ENCODE measurements around the gene MINDY4.

MINDY4 gene

DNA sequence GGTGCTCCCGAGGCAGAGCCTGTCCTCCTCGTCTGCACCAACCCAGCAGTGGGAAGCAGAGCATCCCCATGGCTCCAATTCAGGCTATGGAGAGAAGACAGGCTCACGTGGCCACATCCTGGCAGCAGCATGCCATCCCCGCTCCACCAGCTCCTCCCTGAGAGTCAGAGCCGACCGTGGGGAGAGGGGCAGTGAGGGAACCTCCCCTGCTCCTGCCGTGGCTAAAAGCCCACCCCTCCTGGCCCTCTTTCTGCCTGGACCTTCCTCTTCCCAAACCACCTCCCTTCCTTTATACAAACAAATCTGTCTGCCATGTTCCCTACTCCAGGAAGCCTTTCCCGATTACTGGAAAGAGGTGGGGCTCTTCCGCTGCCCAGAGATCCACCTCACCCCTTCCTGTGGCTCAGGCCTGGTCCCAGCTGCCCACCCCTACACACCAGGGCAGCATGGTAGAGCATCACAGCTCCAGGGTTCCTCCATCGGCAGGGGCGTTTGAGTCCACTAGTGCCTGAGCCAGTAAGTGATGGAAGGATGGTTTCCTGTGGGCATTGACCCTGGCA is 129.7 kb downstream of the MINDY4 start:
- DNase-seq (ENCODE audit: low read depth, low spot score), result no peak

DNA sequence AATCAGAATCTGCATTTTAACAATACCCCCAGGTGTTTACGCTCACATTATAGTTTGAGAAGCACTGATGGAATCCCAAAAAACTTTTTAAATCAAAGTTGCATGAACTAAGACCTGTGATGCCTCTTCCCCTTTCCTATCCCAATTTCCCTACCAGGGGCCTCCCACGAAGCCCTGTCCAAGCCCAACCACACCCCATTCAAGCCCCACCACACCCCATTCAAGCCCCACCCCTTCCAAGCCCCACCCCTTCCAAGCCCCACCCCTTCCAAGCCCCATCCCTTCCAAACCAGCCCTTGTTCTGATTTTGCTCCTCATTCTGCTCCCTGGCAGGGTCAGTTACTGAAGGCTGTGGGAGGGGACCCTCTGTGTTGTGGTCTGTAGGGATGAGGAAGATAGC is 130.6 kb downstream of the MINDY4 start:
- no peak for DNase-seq (ENCODE audit: low read depth, low spot score)

- no peak for DNase-seq (ENCODE audit: low read depth, low spot score)
Observed at GRCh38 chr7:30902466-30902865, 131.2 kb downstream of the MINDY4 start.

DNA sequence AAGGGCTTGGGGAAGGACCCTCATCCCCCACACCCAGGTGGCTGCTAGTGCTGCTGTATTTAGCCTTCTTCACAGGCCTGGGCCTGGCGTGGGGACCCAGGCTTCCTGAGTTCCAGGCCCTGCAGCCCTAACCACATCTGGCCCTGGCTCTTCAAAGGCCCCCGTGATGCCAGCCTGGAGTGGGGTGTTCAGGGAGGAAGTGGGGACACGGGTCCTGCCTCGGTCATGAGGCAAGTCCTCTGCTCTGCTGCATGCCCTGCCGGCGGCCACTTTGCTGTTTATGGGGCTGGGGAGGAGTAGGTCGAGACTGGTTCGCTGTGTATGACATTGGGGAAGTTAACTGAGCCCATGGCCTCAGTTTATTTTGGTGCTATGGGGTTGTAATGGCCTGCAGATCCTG is 131.9 kb downstream of the MINDY4 start:
- DNase-seq (ENCODE audit: low read depth, low spot score), result no peak

DNA sequence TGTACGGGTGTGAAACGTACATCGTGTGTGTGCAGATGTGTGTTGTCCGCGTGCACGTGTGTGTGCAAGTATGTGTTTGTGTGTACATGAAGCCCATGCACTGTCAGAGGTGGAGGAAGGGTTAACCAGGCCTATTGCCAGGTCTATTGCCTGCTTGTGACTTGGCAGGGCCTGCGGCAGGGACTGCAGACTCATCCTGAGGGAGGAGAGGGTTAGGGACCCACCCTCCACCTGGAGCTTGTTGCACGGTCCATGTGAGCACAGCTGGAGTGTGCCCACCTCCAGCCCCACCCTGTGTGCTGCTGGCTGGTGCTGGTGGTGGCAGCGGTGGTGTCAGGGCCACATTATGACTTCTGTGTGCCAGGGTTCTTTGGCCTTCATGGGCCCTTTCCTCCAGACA is 133.3 kb downstream of the MINDY4 start:
- no peak for DNase-seq (ENCODE audit: low read depth, low spot score)

DNA sequence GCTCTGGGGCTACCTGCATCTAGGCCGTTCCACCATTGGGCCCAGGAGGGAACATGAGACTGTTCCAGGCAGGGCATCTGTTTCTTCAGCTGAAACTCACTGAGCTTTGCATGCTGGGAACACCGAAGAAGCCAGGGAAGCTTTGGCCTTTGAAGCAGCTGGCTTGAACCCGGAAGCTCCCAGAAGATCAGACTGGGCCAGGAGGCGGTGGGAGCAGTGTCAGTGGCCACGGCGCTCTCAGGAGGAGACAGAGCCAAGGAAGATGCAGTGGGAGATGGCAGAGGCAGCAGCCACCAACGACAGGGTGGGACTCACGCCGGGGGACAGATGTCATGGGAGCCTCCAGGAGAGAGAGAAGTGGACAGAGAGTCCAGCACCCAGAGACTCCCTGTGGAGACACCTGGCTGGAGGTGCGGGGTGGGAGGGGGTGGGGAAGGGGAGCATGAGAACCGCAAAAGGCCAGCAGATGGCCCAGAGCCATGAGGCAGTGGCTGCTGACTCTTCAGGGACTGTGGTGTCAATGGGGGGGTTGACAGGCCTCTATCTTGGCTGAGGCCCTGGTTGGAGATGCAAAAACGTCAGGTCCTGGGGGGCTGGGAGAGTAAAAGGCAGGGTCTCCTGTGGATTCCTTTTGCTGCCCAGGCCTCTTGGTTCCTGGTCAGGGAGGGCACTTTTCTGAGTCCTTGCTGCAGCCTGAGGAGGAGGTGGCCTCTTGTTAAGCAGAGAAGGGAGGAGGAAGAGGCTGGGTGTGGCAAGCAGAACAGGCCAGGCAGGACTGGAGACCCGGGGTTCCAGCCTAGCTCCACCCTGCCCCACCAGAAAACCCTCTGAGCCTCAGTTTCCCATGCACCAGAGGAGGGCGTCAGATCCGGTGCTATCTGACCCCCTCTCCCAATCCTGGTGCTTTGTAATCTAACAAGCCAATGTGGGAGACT is 134.1 kb downstream of the MINDY4 start:
- no peak for DNase-seq (ENCODE audit: low read depth, low spot score)

- no peak for DNase-seq (ENCODE audit: low read depth, low spot score)
Observed at GRCh38 chr7:30906014-30906413, 134.8 kb downstream of the MINDY4 start.

GRCh38 chr7:30906515-30907240 is 135.5 kb downstream of the MINDY4 start:
- no peak for DNase-seq (ENCODE audit: low read depth, low spot score)

GRCh38 chr7:30907527-30908267 is 136.5 kb downstream of the MINDY4 start:
- DNase-seq (ENCODE audit: low read depth, low spot score), result no peak

- DNase-seq (ENCODE audit: low read depth, low spot score), result no peak
Observed at GRCh38 chr7:30908681-30909080, 137.5 kb downstream of the MINDY4 start.

DNA sequence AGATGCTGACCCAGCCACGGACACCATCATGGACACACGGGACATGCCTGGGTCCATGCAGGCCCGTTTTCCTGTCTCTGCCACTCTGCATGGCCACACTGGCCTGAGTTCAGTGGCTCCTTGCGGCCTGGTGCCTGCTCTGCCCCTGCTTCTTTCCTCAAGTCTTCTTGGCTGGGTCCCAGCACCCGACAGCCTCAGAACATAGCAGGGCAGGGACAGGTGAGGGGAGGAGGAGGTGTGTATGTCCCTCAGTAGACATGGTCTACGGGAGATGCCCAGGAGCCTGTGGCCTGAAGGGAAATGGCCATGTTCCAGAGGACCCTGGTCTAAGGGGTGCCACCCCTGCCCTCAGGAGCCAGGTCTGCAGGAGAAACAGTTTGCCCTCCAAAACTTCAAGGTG is 138.2 kb downstream of the MINDY4 start:
- no peak for DNase-seq (ENCODE audit: low read depth, low spot score)

GRCh38 chr7:30910411-30911073 is 139.3 kb downstream of the MINDY4 start:
- DNase-seq (ENCODE audit: low read depth, low spot score), result no peak

- no peak for DNase-seq (ENCODE audit: low read depth, low spot score)
Observed at GRCh38 chr7:30911133-30911532, 139.9 kb downstream of the MINDY4 start.

GRCh38 chr7:30911561-30911969 is 140.3 kb downstream of the MINDY4 start, which contains the start of gene AQP1:
Gene AQP1 (plus strand): TSS chr7:30911853. CDS start chr7:30911910, 57 bp downstream.
- DNase-seq (ENCODE audit: low read depth, low spot score), result no peak

DNA sequence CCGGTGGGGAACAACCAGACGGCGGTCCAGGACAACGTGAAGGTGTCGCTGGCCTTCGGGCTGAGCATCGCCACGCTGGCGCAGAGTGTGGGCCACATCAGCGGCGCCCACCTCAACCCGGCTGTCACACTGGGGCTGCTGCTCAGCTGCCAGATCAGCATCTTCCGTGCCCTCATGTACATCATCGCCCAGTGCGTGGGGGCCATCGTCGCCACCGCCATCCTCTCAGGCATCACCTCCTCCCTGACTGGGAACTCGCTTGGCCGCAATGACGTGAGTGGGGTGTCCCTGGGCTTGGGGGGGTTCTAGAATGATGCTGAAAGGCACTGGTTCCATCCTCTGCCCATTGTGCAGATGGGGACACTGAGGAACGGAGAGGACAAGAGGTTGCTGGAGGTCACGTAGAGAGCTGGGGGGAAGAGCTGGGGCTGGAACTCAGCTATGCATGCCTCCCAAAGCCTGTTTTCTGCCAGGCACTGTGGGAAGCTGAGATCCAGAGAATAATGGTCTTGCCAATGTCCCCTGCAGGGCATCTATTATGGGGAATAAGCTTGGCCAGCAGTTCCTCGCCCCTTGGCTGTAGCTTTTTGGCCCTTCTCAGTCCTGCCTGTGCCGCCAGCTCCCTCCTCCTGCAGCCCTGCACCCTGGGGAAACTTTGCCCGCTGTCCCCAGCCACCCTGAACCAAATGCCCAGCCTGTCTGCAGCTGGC is 141.0 kb downstream of the MINDY4 start:
- DNase-seq (ENCODE audit: low read depth, low spot score), result no peak

DNA sequence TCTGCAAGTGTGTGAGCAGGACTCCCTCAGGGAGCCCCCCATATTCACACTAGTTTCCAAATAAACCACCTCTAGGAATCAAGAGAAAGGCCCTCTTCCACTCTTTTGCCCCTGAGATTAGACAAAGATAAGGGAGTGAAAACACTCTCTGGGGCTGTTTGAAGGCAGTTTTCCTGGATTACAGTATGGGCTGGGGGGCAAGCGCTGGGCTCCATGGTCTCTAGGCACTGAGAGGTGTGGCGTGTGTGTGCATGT is 141.4 kb downstream of the MINDY4 start:
- DNase-seq (ENCODE audit: low read depth, low spot score), result no peak

DNA sequence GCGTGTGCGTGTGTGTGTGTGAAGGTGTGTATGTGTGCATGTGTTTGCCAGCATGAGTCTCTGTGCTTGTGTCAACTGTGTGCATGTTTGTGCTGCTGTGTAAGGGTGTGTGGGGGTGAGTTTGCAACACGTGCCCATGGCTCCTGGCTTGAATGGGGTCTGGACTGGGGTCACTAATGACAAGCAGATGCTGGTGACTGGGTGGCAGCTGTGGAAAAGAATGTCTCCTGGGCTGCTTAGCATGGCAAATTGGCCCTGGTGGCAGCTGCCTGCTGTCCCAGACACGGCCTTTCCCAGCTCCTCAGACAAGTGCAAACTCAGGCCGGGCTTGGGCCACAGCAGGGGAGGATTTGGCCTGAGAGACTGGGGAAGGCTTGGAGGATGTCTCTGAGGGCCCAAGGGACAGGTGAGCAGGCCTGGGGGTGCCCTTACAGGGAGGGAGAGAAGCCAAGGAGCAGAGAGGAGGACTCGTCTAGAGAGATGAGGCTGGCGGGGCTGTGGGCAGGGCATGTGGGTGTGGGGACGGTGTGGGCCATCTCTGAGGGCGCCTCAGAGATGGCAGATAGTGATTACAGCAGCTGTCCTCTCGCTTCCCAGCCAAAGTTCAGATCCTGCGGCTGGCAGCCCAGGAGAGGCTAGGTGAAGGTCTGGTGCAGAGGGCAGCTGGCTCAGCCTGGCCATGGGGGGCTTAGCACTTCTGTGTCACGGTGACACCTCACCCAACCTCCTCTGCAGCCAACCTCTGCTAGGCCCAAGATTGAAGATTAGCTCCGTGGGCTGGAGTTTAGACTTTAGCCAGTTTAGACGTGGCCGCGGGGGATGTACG is 142.0 kb downstream of the MINDY4 start:
- DNase-seq (ENCODE audit: low read depth, low spot score), result no peak

GRCh38 chr7:30913821-30914515 is 142.8 kb downstream of the MINDY4 start:
- no peak for DNase-seq (ENCODE audit: low read depth, low spot score)

DNA sequence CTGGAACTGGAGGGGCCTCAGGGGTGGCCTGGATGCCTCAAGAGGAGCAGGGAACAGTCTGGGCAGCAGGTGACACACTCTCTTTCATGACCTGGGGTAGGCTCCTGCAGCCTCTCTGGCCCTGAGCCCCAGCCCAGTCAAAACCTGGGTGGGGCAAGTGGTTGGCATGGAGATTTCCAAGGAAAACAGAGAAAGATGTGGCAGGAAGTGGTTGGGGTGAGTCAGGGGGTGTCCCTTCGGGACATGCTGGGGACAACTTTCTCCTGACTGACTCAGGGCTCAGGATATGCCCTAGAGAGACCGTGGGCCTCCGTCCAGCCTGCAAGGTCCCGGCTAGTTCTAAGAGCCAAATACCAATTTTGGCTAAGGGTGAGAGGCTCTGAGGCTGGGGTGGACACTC is 143.4 kb downstream of the MINDY4 start:
- DNase-seq (ENCODE audit: low read depth, low spot score), result no peak

Data from activated CD4-positive, CD25-positive, alpha-beta regulatory T cell treated with anti-CD3 and anti-CD28 coated beads, Interleukin-2, amount 50 U/mL, for 16 hours (primary cell).